Right kidney (tissue), 1 donor: Measurements from ENCODE around the gene MCAM.

ENCODE experiments used
- DNase-seq: peaks from one replicate; pipeline ENCODE4 v3.0.0-alpha.2; 2016

Gene MCAM

DNA sequence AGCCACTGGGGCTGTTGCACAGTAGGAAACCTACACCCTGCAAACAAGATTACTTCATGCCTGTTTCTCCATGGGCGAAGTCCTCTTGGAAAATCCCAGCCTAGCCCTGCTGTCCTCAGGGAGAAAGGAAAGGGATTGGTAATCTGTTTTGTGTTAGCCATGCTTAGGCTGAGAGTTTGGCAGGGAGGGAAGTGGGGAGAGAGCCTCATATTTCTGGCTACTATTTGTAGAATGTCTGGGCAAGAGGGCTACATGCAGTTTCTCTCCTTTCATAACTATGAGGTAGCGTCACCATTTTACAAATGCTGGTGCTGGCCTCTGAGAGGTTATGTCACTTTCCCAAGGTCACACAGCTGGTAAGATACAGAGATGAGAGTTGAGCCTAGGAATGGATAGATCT lies 30.3 kb upstream of the MCAM start:
- no peak for DNase-seq

GRCh38 chr11:119346605-119347004 lies 29.7 kb upstream of the MCAM start, which contains the start of gene MFRP:
TSS of gene MFRP (minus strand) at chr11:119346705. CDS start at chr11:119346513, 192 bp downstream.
- DNase-seq, result no peak

- DNase-seq, result no peak
These were observed 28.8 kb upstream of the MCAM start for GRCh38 chr11:119345685-119346084.

DNA sequence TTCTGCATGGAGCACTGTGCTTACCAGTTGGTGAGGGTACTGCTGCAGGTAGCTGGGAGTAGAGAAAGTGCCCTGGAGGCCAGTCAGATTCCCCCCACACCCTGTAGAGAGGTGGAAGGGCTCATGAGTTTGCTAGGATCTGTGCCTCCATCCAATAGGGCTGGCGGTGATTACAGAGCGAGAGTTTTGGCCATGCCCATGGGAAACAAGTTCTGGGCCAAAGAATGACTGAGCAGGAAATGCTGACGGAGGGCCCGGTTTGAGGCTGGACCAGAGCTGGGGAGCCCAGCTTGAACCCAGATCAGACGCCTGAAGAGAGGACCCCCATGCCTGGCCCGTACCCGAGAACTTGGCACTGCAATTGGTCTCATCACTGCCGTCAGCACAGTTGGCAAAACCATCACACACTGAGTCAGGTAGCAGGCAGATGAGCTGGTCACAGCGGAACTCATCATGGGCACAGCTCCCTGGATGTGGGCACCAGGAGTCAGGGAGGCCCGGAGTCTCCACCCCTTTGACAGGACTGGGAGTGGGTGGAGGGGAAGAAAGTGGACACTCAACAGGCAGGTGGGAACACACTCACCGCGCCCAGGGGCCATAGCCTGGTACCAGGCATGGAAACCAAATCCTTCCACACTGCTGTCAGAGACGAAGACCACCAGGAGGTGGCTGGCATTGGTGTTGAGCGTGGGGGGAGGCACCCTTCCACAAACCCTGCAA lies 27.5 kb upstream of the MCAM start:
- no peak for DNase-seq

DNA sequence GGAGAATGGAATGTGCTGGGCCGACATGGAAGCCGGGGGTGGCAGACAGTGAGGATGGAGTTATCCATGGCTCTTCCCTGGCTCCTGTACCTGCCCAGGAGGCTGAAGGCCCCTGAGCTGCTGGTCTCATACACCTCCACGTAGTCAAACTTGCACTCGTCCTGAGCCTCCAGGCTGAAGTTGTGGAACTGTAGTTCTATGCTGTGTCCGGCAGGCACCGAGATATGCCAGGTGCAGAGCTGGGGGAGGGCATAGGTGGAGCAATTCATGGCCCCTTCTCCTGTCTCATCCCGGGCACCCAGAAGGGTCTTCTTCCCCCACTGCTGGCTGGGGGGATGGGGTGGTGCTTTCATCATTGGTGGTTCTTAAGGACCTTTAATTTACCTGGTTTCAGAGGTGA lies 26.8 kb upstream of the MCAM start:
- no peak for DNase-seq

DNA sequence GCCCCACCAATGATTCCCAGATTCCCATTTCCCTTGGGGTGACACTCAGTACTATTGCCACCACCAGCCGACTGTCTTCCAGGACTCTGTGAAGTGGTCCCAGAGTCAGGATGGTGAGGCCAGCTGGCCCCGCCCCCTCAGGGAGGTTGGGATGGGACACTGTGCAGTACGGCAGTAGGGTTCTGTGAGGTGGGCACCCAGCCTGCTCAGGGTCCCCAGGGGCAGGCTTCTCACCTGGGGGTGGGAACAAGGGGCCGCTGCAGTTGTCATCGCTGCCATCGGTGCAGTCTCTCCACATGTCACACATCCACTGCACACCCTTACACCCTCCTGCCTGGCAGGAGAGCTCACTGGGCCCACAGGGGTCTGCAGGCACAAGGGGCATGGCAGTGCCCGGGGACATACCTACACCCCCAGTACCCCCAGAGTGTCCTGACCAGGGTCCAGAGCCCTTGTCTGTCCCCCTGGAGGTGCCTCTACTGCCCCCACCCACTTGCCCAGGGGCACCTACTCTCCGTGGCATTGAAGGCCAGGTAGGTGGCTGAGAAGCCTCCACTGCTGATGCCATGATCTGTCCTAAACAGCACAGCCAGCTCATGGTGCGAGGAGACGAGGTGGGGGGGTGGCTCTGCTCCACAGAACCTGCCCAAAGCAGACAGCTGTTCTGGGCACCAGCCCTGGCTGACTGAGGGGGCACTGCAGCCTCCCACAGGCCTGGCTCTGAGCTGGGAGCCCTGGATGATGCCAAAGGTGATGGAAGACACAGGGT lies 25.6 kb upstream of the MCAM start:
- DNase-seq, result no peak

- no peak for DNase-seq
These were observed 25.0 kb upstream of the MCAM start for GRCh38 chr11:119342023-119342300.

GRCh38 chr11:119341222-119342022 lies 24.5 kb upstream of the MCAM start:
- DNase-seq, result no peak

DNA sequence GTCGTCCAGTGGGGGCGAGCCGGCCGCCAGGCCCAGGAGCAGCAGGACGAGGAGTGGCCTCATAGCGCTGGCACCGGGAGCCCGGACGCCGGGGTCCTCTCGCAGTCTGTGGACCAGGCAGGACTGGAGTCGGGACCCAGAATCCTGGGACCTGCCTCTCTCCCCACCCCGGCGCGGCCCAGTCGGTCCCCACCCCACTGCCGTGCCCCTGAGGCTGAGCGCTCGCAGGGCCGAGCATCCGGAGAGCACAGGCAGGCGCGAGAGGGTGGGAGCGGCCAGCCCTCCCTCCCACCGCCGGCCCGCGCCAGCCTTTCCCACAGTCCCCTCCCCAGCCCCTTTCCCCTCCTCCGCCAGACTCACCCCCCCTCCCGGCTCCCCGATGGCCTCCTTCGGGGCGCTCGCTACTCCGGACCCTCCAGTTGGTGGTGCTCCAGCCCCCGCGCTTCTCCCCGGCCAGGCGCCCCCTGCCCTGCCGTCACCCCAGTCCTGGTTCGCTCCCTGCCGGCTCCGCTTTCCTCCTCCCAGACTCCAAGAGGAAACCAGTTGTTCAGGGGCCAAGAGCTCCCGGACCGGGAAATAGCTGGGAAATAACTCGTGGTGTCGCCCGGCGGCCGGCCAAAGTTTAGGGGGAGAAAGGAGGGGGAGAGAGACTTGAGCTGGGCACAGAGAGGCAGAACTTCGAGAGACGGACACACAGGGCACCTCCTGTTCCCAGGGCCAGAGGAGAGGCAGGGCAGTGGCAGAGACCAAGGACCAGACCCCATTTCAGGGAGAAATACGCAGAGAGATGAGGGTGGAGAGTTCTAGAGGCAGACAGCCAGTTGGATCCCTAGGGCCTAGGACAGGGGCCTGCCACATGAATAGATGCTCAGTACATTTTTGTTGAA lies 23.6 kb upstream of the MCAM start, which contains the start of gene C1QTNF5:
TSS of gene C1QTNF5 (minus strand) at position 549 of the 887 bp plus-strand sequence. CDS start at position 63, 486 bp downstream.
- DNase-seq, result peak; percentile 60

DNA sequence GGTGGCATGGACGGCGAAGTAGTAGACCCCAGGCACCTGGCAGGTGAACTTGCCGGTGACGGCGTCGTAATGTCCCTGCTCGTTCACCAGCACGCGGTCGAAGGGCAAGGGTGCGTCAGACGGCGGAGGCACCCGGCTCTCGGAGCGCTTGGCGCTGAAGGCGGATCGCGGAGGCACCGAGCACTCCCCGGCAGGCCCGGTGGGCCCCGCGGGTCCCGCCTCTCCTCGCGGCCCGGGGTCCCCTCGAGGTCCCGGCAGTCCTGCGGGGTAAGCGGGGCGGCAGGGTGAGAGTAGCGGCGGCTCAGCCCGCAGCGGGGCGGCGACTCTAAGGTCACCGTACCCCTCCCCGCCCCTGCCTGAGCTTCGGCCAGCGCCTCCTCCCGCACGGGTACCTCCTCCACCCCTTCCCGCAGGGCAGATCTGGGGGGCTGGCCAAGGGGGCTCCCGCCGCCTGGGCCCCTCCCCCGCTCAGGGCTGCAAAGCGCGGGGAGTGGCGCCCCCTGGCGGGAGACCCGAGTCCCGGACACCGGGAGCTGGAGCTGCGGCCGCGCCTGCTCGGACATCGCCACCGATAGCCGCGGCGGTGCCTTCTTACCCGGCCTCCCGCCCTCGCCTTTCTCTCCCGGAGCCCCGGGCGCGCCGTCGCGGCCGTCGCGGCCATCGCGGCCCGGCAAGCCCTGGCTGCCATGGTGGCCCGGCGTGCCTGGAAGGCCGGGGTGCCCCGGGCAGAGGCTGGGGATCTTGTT lies 22.8 kb upstream of the MCAM start:
- peak; percentile 90 for DNase-seq

GRCh38 chr11:119338965-119339588 lies 22.1 kb upstream of the MCAM start:
- no peak for DNase-seq

- peak; percentile 73 for DNase-seq
These were observed 21.5 kb upstream of the MCAM start for GRCh38 chr11:119338318-119338890.

DNA sequence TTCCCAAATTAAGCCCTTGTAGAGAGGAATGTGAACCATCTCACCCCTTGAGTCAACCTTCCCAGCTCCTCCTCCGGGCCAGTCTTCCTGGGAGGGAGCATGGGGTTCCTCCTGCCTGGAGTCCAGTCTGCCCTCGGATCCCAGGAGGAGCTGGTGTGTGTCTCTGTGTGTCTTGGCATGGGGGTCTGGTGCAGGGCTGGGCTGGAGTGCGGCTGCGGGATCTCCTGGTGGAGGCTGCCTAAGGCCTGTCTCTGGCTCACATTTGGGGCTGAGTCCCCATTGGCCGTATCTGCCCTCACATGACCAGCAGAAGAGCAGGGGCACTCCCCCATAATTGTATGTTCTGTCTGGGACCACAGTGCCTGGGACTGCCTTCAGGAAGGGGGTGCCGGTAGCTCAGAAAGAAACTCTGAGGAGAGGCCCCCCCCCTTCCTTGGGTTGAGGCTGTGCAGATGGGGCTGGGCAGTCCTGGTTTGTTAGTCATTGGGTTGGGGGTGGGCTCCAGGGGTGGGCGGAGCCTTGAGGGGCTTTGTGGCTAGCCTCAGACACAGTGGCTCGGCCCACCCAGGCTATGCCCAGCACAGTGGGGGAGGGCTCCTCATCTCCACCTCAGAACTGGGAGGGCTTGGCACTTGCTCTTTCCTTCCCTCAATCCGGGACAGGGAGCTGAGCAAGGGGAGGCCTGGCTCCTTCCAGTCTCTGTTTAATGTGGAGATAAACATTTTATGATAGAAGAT lies 20.8 kb upstream of the MCAM start:
- DNase-seq, result no peak

DNA sequence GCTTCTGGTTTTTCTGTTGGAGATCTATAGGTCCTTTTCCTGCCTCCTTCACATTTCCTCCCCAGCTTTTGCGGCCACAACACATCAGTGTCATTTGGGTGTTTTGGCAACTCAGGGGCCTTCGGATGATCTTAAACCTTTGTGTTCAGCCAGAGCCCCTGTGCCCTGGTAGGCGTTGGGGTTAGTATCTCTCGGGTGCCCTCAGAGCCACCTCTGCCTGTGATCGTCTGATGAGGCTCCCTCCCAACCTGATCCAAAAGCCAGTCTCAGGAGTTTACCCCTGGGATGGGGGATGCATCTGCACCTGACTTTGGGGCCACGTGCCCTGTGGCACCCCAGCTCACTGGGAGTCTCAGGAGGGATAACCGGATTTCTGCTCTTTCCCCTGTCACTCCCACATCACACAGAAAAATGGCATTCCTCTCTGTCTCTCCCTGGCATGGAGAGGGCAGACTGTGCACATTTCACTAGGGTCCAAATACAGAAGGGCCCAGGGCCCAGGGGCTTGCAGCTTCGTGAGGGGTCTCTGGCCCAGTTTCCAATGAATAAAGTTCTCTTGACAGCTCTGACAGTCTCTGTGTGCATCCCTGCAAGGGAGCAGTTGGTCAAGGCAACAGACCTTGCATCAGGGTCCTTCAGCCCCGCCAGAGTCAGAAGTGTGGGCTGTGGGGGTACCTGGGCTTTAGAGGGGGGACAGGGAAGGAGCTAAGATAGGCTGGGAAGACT lies 20.0 kb upstream of the MCAM start:
- DNase-seq, result no peak

DNA sequence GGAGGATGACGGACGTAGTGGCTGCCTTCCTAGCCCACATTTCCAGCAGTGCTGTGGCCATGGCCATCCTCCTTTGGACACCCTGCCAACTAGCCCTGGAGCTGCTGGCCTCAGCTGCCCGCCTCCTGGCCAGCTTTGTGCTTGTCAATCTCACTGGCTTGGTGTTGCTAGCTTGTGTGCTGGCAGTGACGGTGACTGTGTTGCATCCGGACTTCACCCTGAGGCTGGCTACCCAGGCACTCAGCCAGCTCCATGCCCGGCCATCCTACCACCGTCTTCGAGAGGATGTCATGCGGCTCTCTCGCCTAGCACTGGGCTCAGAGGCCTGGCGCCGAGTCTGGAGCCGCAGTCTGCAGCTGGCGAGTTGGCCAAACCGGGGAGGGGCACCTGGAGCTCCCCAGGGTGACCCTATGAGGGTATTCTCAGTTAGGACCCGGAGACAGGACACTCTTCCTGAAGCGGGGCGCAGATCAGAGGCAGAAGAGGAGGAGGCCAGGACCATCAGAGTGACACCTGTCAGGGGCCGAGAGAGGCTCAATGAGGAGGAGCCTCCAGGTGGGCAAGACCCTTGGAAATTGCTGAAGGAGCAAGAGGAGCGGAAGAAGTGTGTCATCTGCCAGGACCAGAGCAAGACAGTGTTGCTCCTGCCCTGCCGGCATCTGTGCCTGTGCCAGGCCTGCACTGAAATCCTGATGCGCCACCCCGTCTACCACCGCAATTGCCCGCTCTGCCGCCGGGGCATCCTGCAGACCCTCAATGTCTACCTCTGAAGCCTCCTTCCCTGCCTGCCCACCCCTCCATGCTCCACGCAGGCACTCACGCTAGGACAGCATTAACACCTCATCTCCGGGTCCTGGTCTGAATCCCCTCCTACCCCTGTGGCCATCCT lies 19.0 kb upstream of the MCAM start:
- no peak for DNase-seq

GRCh38 chr11:119335091-119335654 lies 18.2 kb upstream of the MCAM start:
- DNase-seq, result no peak

- peak; percentile 88 for DNase-seq
These were observed 17.4 kb upstream of the MCAM start, which contains the start of gene RNF26 for GRCh38 chr11:119334174-119334930. TSS of gene RNF26 (plus strand) at chr11:119334527. CDS start at chr11:119335123, 596 bp downstream.
